Smooth muscle cell (in vitro differentiated cells): Measurements from ENCODE around the gene SLC9A8. TPM values are rescaled to one million over a fixed set of nuclear protein-coding genes. Genes with fewer than 3 reads are reported as not detected.

Experiments used
- DNase-seq: peaks from one replicate; lab custom pipeline; 2025; ENCODE audit not compliant: unreplicated experiment; lab: John Stamatoyannopoulos, UW
- H2AFZ ChIP-seq: fragments of 200-600 bp; sonication (generic); 2 replicates; pipeline ENCODE4 v1.6.0; 2016; ENCODE audit warnings: antibody characterized with exemption, low read depth, mild to moderate bottlenecking
- H3F3A ChIP-seq: fragments of 200-600 bp; sonication (generic); 2 replicates; pipeline ENCODE4 v1.6.0; 2017; ENCODE audit warnings: antibody characterized with exemption, low read depth
- H3K27ac ChIP-seq: fragments of 200-600 bp; sonication (generic); 2 replicates; pipeline ENCODE4 v1.5.1; 2016; ENCODE audit warnings: low read depth, mild to moderate bottlenecking
- H3K27me3 ChIP-seq: fragments of 200-600 bp; sonication (generic); 2 replicates; pipeline ENCODE4 v1.6.1; 2016; ENCODE audit warnings: low read depth, mild to moderate bottlenecking
- H3K36me3 ChIP-seq: fragments of 200-600 bp; sonication (generic); 2 replicates; pipeline ENCODE4 v1.5.1; 2016; ENCODE audit warnings: low read depth
- H3K4me1 ChIP-seq: fragments of 200-600 bp; sonication (generic); 2 replicates; pipeline ENCODE4 v1.5.1; 2016; ENCODE audit warnings: low read depth
- H3K4me2 ChIP-seq: fragments of 200-600 bp; sonication (generic); 2 replicates; pipeline ENCODE4 v1.6.0; 2016; ENCODE audit warnings: mild to moderate bottlenecking
- H3K4me3 ChIP-seq: fragments of 200-600 bp; sonication (generic); 2 replicates; pipeline ENCODE4 v1.5.1; 2016; ENCODE audit warnings: mild to moderate bottlenecking
- H3K79me2 ChIP-seq: fragments of 200-600 bp; sonication (generic); 2 replicates; pipeline ENCODE4 v1.6.0; 2016; ENCODE audit warnings: low read depth, mild to moderate bottlenecking
- H3K9ac ChIP-seq: fragments of 200-600 bp; sonication (generic); 2 replicates; pipeline ENCODE4 v1.6.0; 2016; ENCODE audit warnings: low read depth
- H3K9me3 ChIP-seq: fragments of 200-600 bp; sonication (generic); replicated peaks from 2 replicates; pipeline ENCODE4 v1.5.1; 2016; ENCODE audit warnings: low read depth
- H4K20me1 ChIP-seq: fragments of 200-600 bp; sonication (generic); 2 replicates; pipeline ENCODE4 v1.6.0; 2016; ENCODE audit warnings: low read depth
- CTCF ChIP-seq: fragments of 200-600 bp; sonication (generic); IDR thresholded peaks from 2 replicates; pipeline ENCODE4 v1.5.1; 2017; ENCODE audit warnings: borderline replicate concordance, mild to moderate bottlenecking, antibody characterized with exemption; ENCODE audit not compliant: insufficient read depth, poor library complexity, severe bottlenecking
- WGBS: methylation state at CpG from one replicate; pipeline ENCODE4 v1.1.7; 2016; ENCODE audit warnings: low lambda C conversion rate; 5-methylcytosine and 5-hydroxymethylcytosine counted together
- polyA plus RNA-seq: library from polyadenylated mRNA; unstranded; fragments of >200 nt; fragmentation: Nextera tagmentation; extraction: Ambion mirVana; gene quantifications from 2 replicates; pipeline ENCODE4 v1.2.1, GENCODE V29; 2016
- total RNA-seq: library from RNA; depleted of rRNA; stranded (reverse); fragments of >200 nt; gene quantifications from 2 replicates; pipeline ENCODE4 v1.2.3, GENCODE V29; 2014

The SLC9A8 gene
- total and polyA plus RNA-seq, 2 experiments from 2014 or later: 2.2 to 4.5 TPM

GRCh38 chr20:49843770-49844380 is 31.2 kb downstream of the SLC9A8 start:
- Histone ChIP-seq H3K9me3 (no peaks in the 10 kb centered on the region), H3K27ac (no peak overlapping the region), H3K36me3 (peaks cover 3% of the 10 kb centered on the region), H3K27me3 (no peaks in the 10 kb centered on the region), H3K4me1 (peaks cover 6% of the 10 kb centered on the region), H3F3A (no peaks in the 10 kb centered on the region), H3K4me2 (no peak overlapping the region), H2AFZ (no peak overlapping the region), H3K4me3 (no peak overlapping the region), H4K20me1 (no peaks in the 10 kb centered on the region), H3K79me2 (no peaks in the 10 kb centered on the region), H3K9ac (no peak overlapping the region)
- no peak for DNase-seq
- 36% methylated on average over 3 of the region's 4 CpGs for WGBS
- TF ChIP-seq CTCF: no peak

- Histone ChIP-seq H3K4me2 (no peak overlapping the region), H3K9me3 (no peaks in the 10 kb centered on the region), H3K27ac (no peak overlapping the region), H3K4me3 (no peak overlapping the region), H3K9ac (no peak overlapping the region), H4K20me1 (no peaks in the 10 kb centered on the region), H2AFZ (no peak overlapping the region), H3F3A (no peaks in the 10 kb centered on the region), H3K79me2 (no peaks in the 10 kb centered on the region), H3K4me1 (peaks cover 6% of the 10 kb centered on the region), H3K27me3 (no peaks in the 10 kb centered on the region), H3K36me3 (peaks cover 3% of the 10 kb centered on the region)
- DNase-seq: no peak
- WGBS: 92% methylated on average over 1 of the region's 1 CpG
- TF ChIP-seq CTCF: no peak
These were observed 32.4 kb downstream of the SLC9A8 start for GRCh38 chr20:49845060-49845459.

- Histone ChIP-seq H3K79me2 (no peaks in the 10 kb centered on the region), H3K4me2 (no peak overlapping the region), H3K27me3 (no peaks in the 10 kb centered on the region), H4K20me1 (no peaks in the 10 kb centered on the region), H3K4me1 (peaks cover 14% of the 10 kb centered on the region), H3K9ac (no peak overlapping the region), H3K4me3 (no peak overlapping the region), H2AFZ (no peak overlapping the region), H3K9me3 (no peaks in the 10 kb centered on the region), H3K36me3 (peaks cover 3% of the 10 kb centered on the region), H3K27ac (no peak overlapping the region), H3F3A (no peaks in the 10 kb centered on the region)
- 74% methylated on average over 6 of the region's 6 CpGs for WGBS
- peak; percentile 66 for TF ChIP-seq CTCF
- DNase-seq: no peak
These were observed 33.7 kb downstream of the SLC9A8 start for GRCh38 chr20:49846206-49846807.
